Smooth muscle cell (in vitro differentiated cells): ENCODE data around the gene AGO1. TPM values are rescaled to one million over a fixed set of nuclear protein-coding genes. Genes with fewer than 3 reads are reported as not detected.

ENCODE experiments used
- DNase-seq: peaks from one replicate; lab custom pipeline; 2025; ENCODE audit not compliant: unreplicated experiment; lab: John Stamatoyannopoulos, UW
- H2AFZ ChIP-seq: fragments of 200-600 bp; sonication (generic); 2 replicates; pipeline ENCODE4 v1.6.0; 2016; ENCODE audit warnings: antibody characterized with exemption, low read depth, mild to moderate bottlenecking
- H3F3A ChIP-seq: fragments of 200-600 bp; sonication (generic); 2 replicates; pipeline ENCODE4 v1.6.0; 2017; ENCODE audit warnings: antibody characterized with exemption, low read depth
- H3K27ac ChIP-seq: fragments of 200-600 bp; sonication (generic); 2 replicates; pipeline ENCODE4 v1.5.1; 2016; ENCODE audit warnings: low read depth, mild to moderate bottlenecking
- H3K27me3 ChIP-seq: fragments of 200-600 bp; sonication (generic); 2 replicates; pipeline ENCODE4 v1.6.1; 2016; ENCODE audit warnings: low read depth, mild to moderate bottlenecking
- H3K36me3 ChIP-seq: fragments of 200-600 bp; sonication (generic); 2 replicates; pipeline ENCODE4 v1.5.1; 2016; ENCODE audit warnings: low read depth
- H3K4me1 ChIP-seq: fragments of 200-600 bp; sonication (generic); 2 replicates; pipeline ENCODE4 v1.5.1; 2016; ENCODE audit warnings: low read depth
- H3K4me2 ChIP-seq: fragments of 200-600 bp; sonication (generic); 2 replicates; pipeline ENCODE4 v1.6.0; 2016; ENCODE audit warnings: mild to moderate bottlenecking
- H3K4me3 ChIP-seq: fragments of 200-600 bp; sonication (generic); 2 replicates; pipeline ENCODE4 v1.5.1; 2016; ENCODE audit warnings: mild to moderate bottlenecking
- H3K79me2 ChIP-seq: fragments of 200-600 bp; sonication (generic); 2 replicates; pipeline ENCODE4 v1.6.0; 2016; ENCODE audit warnings: low read depth, mild to moderate bottlenecking
- H3K9ac ChIP-seq: fragments of 200-600 bp; sonication (generic); 2 replicates; pipeline ENCODE4 v1.6.0; 2016; ENCODE audit warnings: low read depth
- H3K9me3 ChIP-seq: fragments of 200-600 bp; sonication (generic); replicated peaks from 2 replicates; pipeline ENCODE4 v1.5.1; 2016; ENCODE audit warnings: low read depth
- H4K20me1 ChIP-seq: fragments of 200-600 bp; sonication (generic); 2 replicates; pipeline ENCODE4 v1.6.0; 2016; ENCODE audit warnings: low read depth
- polyA plus RNA-seq: library from polyadenylated mRNA; unstranded; fragments of >200 nt; fragmentation: Nextera tagmentation; extraction: Ambion mirVana; gene quantifications from 2 replicates; pipeline ENCODE4 v1.2.1, GENCODE V29; 2016
- total RNA-seq: library from RNA; depleted of rRNA; stranded (reverse); fragments of >200 nt; gene quantifications from 2 replicates; pipeline ENCODE4 v1.2.3, GENCODE V29; 2014
- TF ChIP-seq, protein P1 (sequence below): fragments of 200-600 bp; sonication (generic); IDR thresholded peaks from 2 replicates; pipeline ENCODE4 v1.5.1; 2017; ENCODE audit warnings: borderline replicate concordance, mild to moderate bottlenecking, antibody characterized with exemption; ENCODE audit not compliant: insufficient read depth, poor library complexity, severe bottlenecking

AGO1 gene
- total and polyA plus RNA-seq, 2 experiments from 2014 or later, result 4.9 to 10.8 TPM

DNA sequence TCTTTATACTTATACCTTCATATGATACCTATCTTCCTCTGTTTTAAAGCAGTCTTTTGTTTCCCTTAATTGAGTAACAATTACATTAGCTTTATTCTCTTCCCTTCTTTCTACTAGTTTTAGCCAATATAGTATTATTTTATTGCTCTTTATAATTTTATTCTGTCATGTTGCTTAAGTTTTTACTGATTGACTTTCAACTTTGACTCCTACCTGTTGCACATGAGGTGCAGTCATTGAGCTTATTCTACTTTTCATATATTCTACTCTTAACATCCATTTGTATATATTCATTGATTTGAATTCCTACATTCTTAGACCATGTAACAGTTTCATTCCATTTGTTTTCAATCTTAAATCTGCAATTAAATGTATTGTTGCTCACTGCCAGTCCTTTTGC lies 97.1 kb downstream of the AGO1 start:
- DNase-seq, result no peak
- Histone ChIP-seq H3K4me1 (no peaks in the 10 kb centered on the region), H3K27ac (no peak overlapping the region), H2AFZ (no peak overlapping the region), H3K36me3 (peaks cover 16% of the 10 kb centered on the region), H3K79me2 (peaks cover 25% of the 10 kb centered on the region), H3K27me3 (no peaks in the 10 kb centered on the region), H3K9ac (no peak overlapping the region), H3K4me3 (no peak overlapping the region), H4K20me1 (peaks cover 19% of the 10 kb centered on the region), H3F3A (no peaks in the 10 kb centered on the region), H3K9me3 (no peaks in the 10 kb centered on the region), H3K4me2 (no peak overlapping the region)
- TF ChIP-seq, protein P1, sequence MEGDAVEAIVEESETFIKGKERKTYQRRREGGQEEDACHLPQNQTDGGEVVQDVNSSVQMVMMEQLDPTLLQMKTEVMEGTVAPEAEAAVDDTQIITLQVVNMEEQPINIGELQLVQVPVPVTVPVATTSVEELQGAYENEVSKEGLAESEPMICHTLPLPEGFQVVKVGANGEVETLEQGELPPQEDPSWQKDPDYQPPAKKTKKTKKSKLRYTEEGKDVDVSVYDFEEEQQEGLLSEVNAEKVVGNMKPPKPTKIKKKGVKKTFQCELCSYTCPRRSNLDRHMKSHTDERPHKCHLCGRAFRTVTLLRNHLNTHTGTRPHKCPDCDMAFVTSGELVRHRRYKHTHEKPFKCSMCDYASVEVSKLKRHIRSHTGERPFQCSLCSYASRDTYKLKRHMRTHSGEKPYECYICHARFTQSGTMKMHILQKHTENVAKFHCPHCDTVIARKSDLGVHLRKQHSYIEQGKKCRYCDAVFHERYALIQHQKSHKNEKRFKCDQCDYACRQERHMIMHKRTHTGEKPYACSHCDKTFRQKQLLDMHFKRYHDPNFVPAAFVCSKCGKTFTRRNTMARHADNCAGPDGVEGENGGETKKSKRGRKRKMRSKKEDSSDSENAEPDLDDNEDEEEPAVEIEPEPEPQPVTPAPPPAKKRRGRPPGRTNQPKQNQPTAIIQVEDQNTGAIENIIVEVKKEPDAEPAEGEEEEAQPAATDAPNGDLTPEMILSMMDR, result no peak

Other genes starting within 250 kb of the AGO1 start
- gene PSMB2, start 241.7 kb upstream of the AGO1 start, total RNA-seq, result 41.0 and 51.6 TPM in 2 replicates
- 105 and 110 TPM in 2 replicates for gene PSMB2, start 241.7 kb upstream of the AGO1 start, polyA plus RNA-seq
- gene C1orf216, start 164.3 kb upstream of the AGO1 start, total RNA-seq, result 4.5 and 7.5 TPM in 2 replicates
- gene C1orf216, start 164.3 kb upstream of the AGO1 start, polyA plus RNA-seq, result 9.4 and 9.7 TPM in 2 replicates
- gene CLSPN, start 113.2 kb upstream of the AGO1 start, total RNA-seq, result 2.9 and 4.5 TPM in 2 replicates
- gene CLSPN, start 113.2 kb upstream of the AGO1 start, polyA plus RNA-seq, result 2.4 and 4.7 TPM in 2 replicates
- 10.7 and 13.0 TPM in 2 replicates for gene AGO4, start 75.2 kb upstream of the AGO1 start, total RNA-seq
- 5.8 and 6.1 TPM in 2 replicates for gene AGO4, start 75.2 kb upstream of the AGO1 start, polyA plus RNA-seq
- gene AGO3, start 47.9 kb downstream of the AGO1 start, total RNA-seq, result 22.6 and 31.6 TPM in 2 replicates
- gene AGO3, start 47.9 kb downstream of the AGO1 start, polyA plus RNA-seq, result 14.3 and 22.9 TPM in 2 replicates
- 0.27 TPM in 1 of 2 replicates, not detected in the other for gene TEKT2, start 200.9 kb downstream of the AGO1 start, total RNA-seq
- 0.66 and 0.85 TPM in 2 replicates for gene TEKT2, start 200.9 kb downstream of the AGO1 start, polyA plus RNA-seq
- gene ADPRS, start 205.7 kb downstream of the AGO1 start, total RNA-seq, result 26.7 and 31.0 TPM in 2 replicates
- 38.8 and 44.1 TPM in 2 replicates for gene ADPRS, start 205.7 kb downstream of the AGO1 start, polyA plus RNA-seq
- 21.7 and 32.9 TPM in 2 replicates for gene COL8A2, start 242.0 kb downstream of the AGO1 start, total RNA-seq
- 35.9 and 59.0 TPM in 2 replicates for gene COL8A2, start 242.0 kb downstream of the AGO1 start, polyA plus RNA-seq